ENCODE data around the gene VSTM2B.
A peak's percentile ranks its signal among the peaks of the same experiment; 100 is the strongest.

The VSTM2B gene

GRCh38 chr19:29596080-29596727 lies 70.4 kb downstream of the VSTM2B start:
- Histone ChIP-seq H3K4me3 (ENCODE audit: low read length) (peak overlapping the region; percentile 37; the same call in 1 of the 2 replicates), H3K9ac (ENCODE audit: low read depth, low read length) (no peak overlapping the region), H3K4me1 (ENCODE audit: insufficient read depth, low read length) (peaks cover 15% of the 10 kb centered on the region), H3K9me3 (ENCODE audit: insufficient read depth, low read depth, low read length) (no peaks in the 10 kb centered on the region), H3K27me3 (ENCODE audit: insufficient read depth, low read length) (peaks cover 37% of the 10 kb centered on the region), H3K27ac (ENCODE audit: low read length) (no peak overlapping the region), H3K36me3 (ENCODE audit: insufficient read depth, low read depth, low read length) (no peaks in the 10 kb centered on the region)

DNA sequence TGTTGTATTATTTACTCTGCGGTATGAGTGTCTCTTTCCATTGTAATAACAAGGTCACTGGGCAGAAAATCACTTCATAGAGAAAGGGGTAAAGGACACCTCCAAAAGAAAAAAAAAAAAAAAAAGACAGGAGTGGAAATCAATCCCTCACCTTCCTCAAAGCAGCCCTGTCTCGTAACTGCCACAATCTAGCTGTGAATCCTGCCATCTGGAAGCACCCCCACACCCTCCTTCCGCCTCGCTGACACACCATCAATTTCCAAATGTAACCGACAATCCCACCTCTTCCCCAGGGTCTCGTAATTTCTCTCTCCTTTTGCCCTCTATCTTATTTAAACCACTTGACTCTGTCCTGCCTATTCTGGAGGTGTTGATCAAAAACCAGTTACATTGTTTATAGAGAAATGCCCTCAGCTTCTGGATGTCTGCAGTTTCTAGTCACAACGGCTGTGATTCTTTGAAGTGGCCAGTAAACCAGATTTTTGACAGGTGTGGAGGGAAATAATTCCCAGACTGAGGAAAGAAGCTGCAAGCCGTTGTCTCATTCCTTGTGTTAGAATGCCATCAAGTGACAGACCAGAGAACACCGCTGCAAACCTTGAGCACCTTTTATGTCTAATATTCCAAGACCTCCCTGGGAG lies 71.2 kb downstream of the VSTM2B start:
- Histone ChIP-seq H3K27me3 (ENCODE audit: insufficient read depth, low read length) (peaks cover 29% of the 10 kb centered on the region), H3K4me3 (ENCODE audit: low read length) (peak overlapping the region; percentile 37; the same call in 1 of the 2 replicates), H3K4me1 (ENCODE audit: insufficient read depth, low read length) (peaks cover 15% of the 10 kb centered on the region), H3K36me3 (ENCODE audit: insufficient read depth, low read depth, low read length) (no peaks in the 10 kb centered on the region), H3K9ac (ENCODE audit: low read depth, low read length) (no peak overlapping the region), H3K9me3 (ENCODE audit: insufficient read depth, low read depth, low read length) (no peaks in the 10 kb centered on the region), H3K27ac (ENCODE audit: low read length) (no peak overlapping the region)

GRCh38 chr19:29598036-29598435 lies 72.2 kb downstream of the VSTM2B start:
- Histone ChIP-seq H3K27ac (ENCODE audit: low read length) (no peak overlapping the region), H3K36me3 (ENCODE audit: insufficient read depth, low read depth, low read length) (no peaks in the 10 kb centered on the region), H3K4me3 (ENCODE audit: low read length) (no peak overlapping the region), H3K27me3 (ENCODE audit: insufficient read depth, low read length) (peaks cover 25% of the 10 kb centered on the region; the same call in 1 of the 2 replicates), H3K4me1 (ENCODE audit: insufficient read depth, low read length) (peaks cover 15% of the 10 kb centered on the region), H3K9ac (ENCODE audit: low read depth, low read length) (no peak overlapping the region), H3K9me3 (ENCODE audit: insufficient read depth, low read depth, low read length) (no peaks in the 10 kb centered on the region)

GRCh38 chr19:29598496-29598895 lies 72.7 kb downstream of the VSTM2B start:
- no peaks in the 10 kb centered on the region for H3K36me3 ChIP-seq (ENCODE audit: insufficient read depth, low read depth, low read length)
- peaks cover 15% of the 10 kb centered on the region for H3K4me1 ChIP-seq (ENCODE audit: insufficient read depth, low read length)
- H3K27me3 ChIP-seq (ENCODE audit: insufficient read depth, low read length): peaks cover 25% of the 10 kb centered on the region; the same call in 1 of the 2 replicates
- H3K27ac ChIP-seq (ENCODE audit: low read length): no peak overlapping the region
- H3K9me3 ChIP-seq (ENCODE audit: insufficient read depth, low read depth, low read length): no peaks in the 10 kb centered on the region
- no peak overlapping the region for H3K9ac ChIP-seq (ENCODE audit: low read depth, low read length)
- no peak overlapping the region for H3K4me3 ChIP-seq (ENCODE audit: low read length)

GRCh38 chr19:29603308-29603707 lies 77.5 kb downstream of the VSTM2B start:
- no peaks in the 10 kb centered on the region for H3K27me3 ChIP-seq (ENCODE audit: insufficient read depth, low read length)
- peaks cover 6% of the 10 kb centered on the region; the same call in 1 of the 2 replicates for H3K4me1 ChIP-seq (ENCODE audit: insufficient read depth, low read length)
- no peak overlapping the region for H3K27ac ChIP-seq (ENCODE audit: low read length)
- no peak overlapping the region for H3K4me3 ChIP-seq (ENCODE audit: low read length)
- H3K36me3 ChIP-seq (ENCODE audit: insufficient read depth, low read depth, low read length): no peaks in the 10 kb centered on the region
- no peaks in the 10 kb centered on the region for H3K9me3 ChIP-seq (ENCODE audit: insufficient read depth, low read depth, low read length)
- no peak overlapping the region for H3K9ac ChIP-seq (ENCODE audit: low read depth, low read length)

GRCh38 chr19:29605653-29606419 lies 80.0 kb downstream of the VSTM2B start, which contains the start of gene POP4:
Gene POP4 (plus strand): TSS chr19:29606283. CDS start chr19:29606319, 36 bp downstream.
- peaks cover 6% of the 10 kb centered on the region; the same call in 1 of the 2 replicates for H3K4me1 ChIP-seq (ENCODE audit: insufficient read depth, low read length)
- 0 out of 2 replicates have a peak, but pooled peaks cover 5% of the 10 kb centered on the region for H3K36me3 ChIP-seq (ENCODE audit: insufficient read depth, low read depth, low read length)
- H3K27ac ChIP-seq (ENCODE audit: low read length): peak within 1 kb of the TSS; percentile 91
- peak within 1 kb of the TSS; percentile 91 for H3K9ac ChIP-seq (ENCODE audit: low read depth, low read length)
- H3K4me3 ChIP-seq (ENCODE audit: low read length): peak within 1 kb of the TSS; percentile 90
- H3K9me3 ChIP-seq (ENCODE audit: insufficient read depth, low read depth, low read length): no peaks in the 10 kb centered on the region
- H3K27me3 ChIP-seq (ENCODE audit: insufficient read depth, low read length): no peaks in the 10 kb centered on the region

GRCh38 chr19:29606420-29606747 lies 80.6 kb downstream of the VSTM2B start:
- Histone ChIP-seq H3K36me3 (ENCODE audit: insufficient read depth, low read depth, low read length) (peaks cover 6% of the 10 kb centered on the region; the same call in 1 of the 2 replicates), H3K9ac (ENCODE audit: low read depth, low read length) (peak overlapping the region; percentile 91), H3K27me3 (ENCODE audit: insufficient read depth, low read length) (no peaks in the 10 kb centered on the region), H3K4me1 (ENCODE audit: insufficient read depth, low read length) (peaks cover 6% of the 10 kb centered on the region; the same call in 1 of the 2 replicates), H3K4me3 (ENCODE audit: low read length) (peak overlapping the region; percentile 90), H3K9me3 (ENCODE audit: insufficient read depth, low read depth, low read length) (no peaks in the 10 kb centered on the region), H3K27ac (ENCODE audit: low read length) (no peak overlapping the region)

- no peaks in the 10 kb centered on the region for H3K27me3 ChIP-seq (ENCODE audit: insufficient read depth, low read length)
- peaks cover 35% of the 10 kb centered on the region for H3K36me3 ChIP-seq (ENCODE audit: insufficient read depth, low read depth, low read length)
- no peak overlapping the region for H3K9ac ChIP-seq (ENCODE audit: low read depth, low read length)
- H3K4me3 ChIP-seq (ENCODE audit: low read length): no peak overlapping the region
- no peak overlapping the region for H3K27ac ChIP-seq (ENCODE audit: low read length)
- H3K9me3 ChIP-seq (ENCODE audit: insufficient read depth, low read depth, low read length): no peaks in the 10 kb centered on the region
- H3K4me1 ChIP-seq (ENCODE audit: insufficient read depth, low read length): peaks cover 4% of the 10 kb centered on the region; the same call in 1 of the 2 replicates
Measured at GRCh38 chr19:29609636-29610035, 83.8 kb downstream of the VSTM2B start.

- Histone ChIP-seq H3K9me3 (ENCODE audit: insufficient read depth, low read depth, low read length) (no peaks in the 10 kb centered on the region), H3K9ac (ENCODE audit: low read depth, low read length) (no peak overlapping the region), H3K27me3 (ENCODE audit: insufficient read depth, low read length) (no peaks in the 10 kb centered on the region), H3K4me3 (ENCODE audit: low read length) (no peak overlapping the region), H3K27ac (ENCODE audit: low read length) (no peak overlapping the region), H3K4me1 (ENCODE audit: insufficient read depth, low read length) (peaks cover 4% of the 10 kb centered on the region; the same call in 1 of the 2 replicates), H3K36me3 (ENCODE audit: insufficient read depth, low read depth, low read length) (peaks cover 36% of the 10 kb centered on the region)
Measured at GRCh38 chr19:29610213-29610573, 84.4 kb downstream of the VSTM2B start.

- Histone ChIP-seq H3K4me1 (ENCODE audit: insufficient read depth, low read length) (peaks cover 4% of the 10 kb centered on the region; the same call in 1 of the 2 replicates), H3K27ac (ENCODE audit: low read length) (no peak overlapping the region), H3K9me3 (ENCODE audit: insufficient read depth, low read depth, low read length) (no peaks in the 10 kb centered on the region), H3K36me3 (ENCODE audit: insufficient read depth, low read depth, low read length) (peaks cover 41% of the 10 kb centered on the region), H3K9ac (ENCODE audit: low read depth, low read length) (no peak overlapping the region), H3K27me3 (ENCODE audit: insufficient read depth, low read length) (no peaks in the 10 kb centered on the region), H3K4me3 (ENCODE audit: low read length) (no peak overlapping the region)
Measured at GRCh38 chr19:29610574-29611271, 84.9 kb downstream of the VSTM2B start.

DNA sequence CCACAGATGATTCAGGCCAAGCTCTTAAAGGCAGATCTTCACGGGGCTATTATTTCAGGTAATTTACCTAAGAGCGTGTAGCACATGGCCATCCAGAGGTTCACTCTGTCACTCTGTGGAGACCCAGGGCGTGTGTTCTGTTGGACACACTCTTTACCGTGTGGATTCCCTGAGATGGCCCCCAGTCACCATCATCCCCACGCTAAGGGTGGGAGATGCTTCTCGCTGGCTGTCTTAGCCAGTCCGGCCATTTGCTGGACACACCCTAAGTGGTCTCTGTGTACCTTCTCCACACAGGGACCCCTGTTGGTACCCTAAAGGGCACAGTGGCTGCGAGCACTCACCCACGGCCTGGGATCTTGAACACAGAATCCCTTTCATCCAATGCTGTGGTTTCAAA lies 86.3 kb downstream of the VSTM2B start:
- H3K4me3 ChIP-seq (ENCODE audit: low read length): no peak overlapping the region
- H3K36me3 ChIP-seq (ENCODE audit: insufficient read depth, low read depth, low read length): peaks cover 42% of the 10 kb centered on the region
- H3K9me3 ChIP-seq (ENCODE audit: insufficient read depth, low read depth, low read length): no peaks in the 10 kb centered on the region
- no peaks in the 10 kb centered on the region for H3K4me1 ChIP-seq (ENCODE audit: insufficient read depth, low read length)
- no peak overlapping the region for H3K9ac ChIP-seq (ENCODE audit: low read depth, low read length)
- H3K27ac ChIP-seq (ENCODE audit: low read length): no peak overlapping the region
- H3K27me3 ChIP-seq (ENCODE audit: insufficient read depth, low read length): no peaks in the 10 kb centered on the region
